ENCODE results near the gene RANBP3.

The RANBP3 gene

GRCh38 chr19:5895890-5896289, 82.0 kb downstream of the RANBP3 start:
- H3K4me1 ChIP-seq (ENCODE audit: insufficient read depth, insufficient read length), result peaks cover 10% of the 10 kb centered on the region
- no peak for DNase-seq (ENCODE audit: low read depth, low spot score)
- no peak overlapping the region for H3K4me3 ChIP-seq (ENCODE audit: insufficient read length, low read depth)
- H3K9ac ChIP-seq (ENCODE audit: insufficient read length, low read depth), result no peak overlapping the region
- peaks cover 62% of the 10 kb centered on the region for H3K36me3 ChIP-seq (ENCODE audit: insufficient read depth, insufficient read length, low read length)
- no peaks in the 10 kb centered on the region for H3K9me3 ChIP-seq (ENCODE audit: insufficient read depth, low read length)
- no peak for TF ChIP-seq YY1 (IDR thresholded peaks at IDR 0.05; ENCODE audit: insufficient read depth, insufficient read length)
- no peak for TF ChIP-seq ZNF274 (IDR thresholded peaks at IDR 0.05; ENCODE audit: low read depth, low read length)
- no peak for TF ChIP-seq SUZ12 (IDR thresholded peaks at IDR 0.05; ENCODE audit: extremely low read depth, insufficient read depth, insufficient read length)
- no peaks in the 10 kb centered on the region for H3K27me3 ChIP-seq (ENCODE audit: insufficient read depth, insufficient read length)

GRCh38 chr19:5895409-5895808, 82.5 kb downstream of the RANBP3 start:
- Histone ChIP-seq H3K36me3 (ENCODE audit: insufficient read depth, insufficient read length, low read length) (peaks cover 58% of the 10 kb centered on the region), H3K4me3 (ENCODE audit: insufficient read length, low read depth) (no peak overlapping the region), H3K4me1 (ENCODE audit: insufficient read depth, insufficient read length) (peaks cover 10% of the 10 kb centered on the region), H3K27me3 (ENCODE audit: insufficient read depth, insufficient read length) (no peaks in the 10 kb centered on the region), H3K9ac (ENCODE audit: insufficient read length, low read depth) (no peak overlapping the region), H3K9me3 (ENCODE audit: insufficient read depth, low read length) (no peaks in the 10 kb centered on the region)
- no peak for TF ChIP-seq SUZ12 (IDR thresholded peaks at IDR 0.05; ENCODE audit: extremely low read depth, insufficient read depth, insufficient read length)
- no peak for TF ChIP-seq ZNF274 (IDR thresholded peaks at IDR 0.05; ENCODE audit: low read depth, low read length)
- TF ChIP-seq YY1 (IDR thresholded peaks at IDR 0.05; ENCODE audit: insufficient read depth, insufficient read length), result no peak
- no peak for DNase-seq (ENCODE audit: low read depth, low spot score)

- Histone ChIP-seq H3K36me3 (ENCODE audit: insufficient read depth, insufficient read length, low read length) (peaks cover 53% of the 10 kb centered on the region), H3K4me1 (ENCODE audit: insufficient read depth, insufficient read length) (peaks cover 10% of the 10 kb centered on the region), H3K27me3 (ENCODE audit: insufficient read depth, insufficient read length) (no peaks in the 10 kb centered on the region), H3K9ac (ENCODE audit: insufficient read length, low read depth) (no peak overlapping the region), H3K4me3 (ENCODE audit: insufficient read length, low read depth) (no peak overlapping the region), H3K9me3 (ENCODE audit: insufficient read depth, low read length) (no peaks in the 10 kb centered on the region)
- no peak for TF ChIP-seq ZNF274 (IDR thresholded peaks at IDR 0.05; ENCODE audit: low read depth, low read length)
- no peak for TF ChIP-seq YY1 (IDR thresholded peaks at IDR 0.05; ENCODE audit: insufficient read depth, insufficient read length)
- TF ChIP-seq SUZ12 (IDR thresholded peaks at IDR 0.05; ENCODE audit: extremely low read depth, insufficient read depth, insufficient read length), result no peak
- no peak for DNase-seq (ENCODE audit: low read depth, low spot score)
These were observed 83.1 kb downstream of the RANBP3 start for GRCh38 chr19:5894704-5895349.

GRCh38 chr19:5893907-5894703, 83.8 kb downstream of the RANBP3 start:
- TF ChIP-seq SUZ12 (IDR thresholded peaks at IDR 0.05; ENCODE audit: extremely low read depth, insufficient read depth, insufficient read length), result no peak
- no peak for TF ChIP-seq YY1 (IDR thresholded peaks at IDR 0.05; ENCODE audit: insufficient read depth, insufficient read length)
- no peak for TF ChIP-seq ZNF274 (IDR thresholded peaks at IDR 0.05; ENCODE audit: low read depth, low read length)
- DNase-seq (ENCODE audit: low read depth, low spot score), result no peak

GRCh38 chr19:5893296-5893903, 84.5 kb downstream of the RANBP3 start:
- no peaks in the 10 kb centered on the region for H3K27me3 ChIP-seq (ENCODE audit: insufficient read depth, insufficient read length)
- H3K4me1 ChIP-seq (ENCODE audit: insufficient read depth, insufficient read length), result peaks cover 10% of the 10 kb centered on the region
- H3K9me3 ChIP-seq (ENCODE audit: insufficient read depth, low read length), result no peaks in the 10 kb centered on the region
- peaks cover 47% of the 10 kb centered on the region for H3K36me3 ChIP-seq (ENCODE audit: insufficient read depth, insufficient read length, low read length)
- no peak overlapping the region for H3K9ac ChIP-seq (ENCODE audit: insufficient read length, low read depth)
- TF ChIP-seq SUZ12 (IDR thresholded peaks at IDR 0.05; ENCODE audit: extremely low read depth, insufficient read depth, insufficient read length), result no peak
- H3K4me3 ChIP-seq (ENCODE audit: insufficient read length, low read depth), result no peak overlapping the region
- DNase-seq (ENCODE audit: low read depth, low spot score), result no peak

More at GRCh38 chr19:5893907-5894703, 83.8 kb downstream of the RANBP3 start:
- Histone ChIP-seq H3K36me3 (ENCODE audit: insufficient read depth, insufficient read length, low read length) (peaks cover 50% of the 10 kb centered on the region), H3K9me3 (ENCODE audit: insufficient read depth, low read length) (no peaks in the 10 kb centered on the region), H3K27me3 (ENCODE audit: insufficient read depth, insufficient read length) (no peaks in the 10 kb centered on the region), H3K9ac (ENCODE audit: insufficient read length, low read depth) (no peak overlapping the region), H3K4me3 (ENCODE audit: insufficient read length, low read depth) (no peak overlapping the region), H3K4me1 (ENCODE audit: insufficient read depth, insufficient read length) (peaks cover 10% of the 10 kb centered on the region)

- TF ChIP-seq SUZ12 (IDR thresholded peaks at IDR 0.05; ENCODE audit: extremely low read depth, insufficient read depth, insufficient read length) (no peak), ZNF274 (IDR thresholded peaks at IDR 0.05; ENCODE audit: low read depth, low read length) (no peak), YY1 (IDR thresholded peaks at IDR 0.05; ENCODE audit: insufficient read depth, insufficient read length) (no peak)
- Histone ChIP-seq H3K36me3 (ENCODE audit: insufficient read depth, insufficient read length, low read length) (peaks cover 41% of the 10 kb centered on the region), H3K4me1 (ENCODE audit: insufficient read depth, insufficient read length) (peaks cover 10% of the 10 kb centered on the region), H3K9ac (ENCODE audit: insufficient read length, low read depth) (no peak overlapping the region), H3K9me3 (ENCODE audit: insufficient read depth, low read length) (no peaks in the 10 kb centered on the region), H3K27me3 (ENCODE audit: insufficient read depth, insufficient read length) (no peaks in the 10 kb centered on the region), H3K4me3 (ENCODE audit: insufficient read length, low read depth) (no peak overlapping the region)
- no peak for DNase-seq (ENCODE audit: low read depth, low spot score)
These were observed 85.1 kb downstream of the RANBP3 start for GRCh38 chr19:5892772-5893275.

Measured in NT2/D1 (cell line).